CD4-positive, alpha-beta T cell treated with Interleukin-1 beta for 1 hour (primary cell): ENCODE measurements around the gene ATP2B3.

ENCODE experiments used
- DNase-seq, 2 donors: peaks; one replicate each; pipeline ENCODE4 v3.0.0-alpha.2; 2020 to 2022

The ATP2B3 gene

GRCh38 chrX:153576239-153576870 lies 58.9 kb downstream of the ATP2B3 start:
- DNase-seq = no peak

- no peak for DNase-seq
Measured at GRCh38 chrX:153576961-153577360, 59.5 kb downstream of the ATP2B3 start.

- DNase-seq = no peak
Measured at GRCh38 chrX:153578200-153578835, 60.9 kb downstream of the ATP2B3 start.

- DNase-seq = no peak
Measured at GRCh38 chrX:153578889-153579288, 61.4 kb downstream of the ATP2B3 start.

GRCh38 chrX:153580700-153581386 lies 63.4 kb downstream of the ATP2B3 start:
- peak in 1 of 2 donors; percentile 3 for DNase-seq

- peak; percentile 68 to 77 for DNase-seq
Measured at GRCh38 chrX:153582896-153583295, 65.5 kb downstream of the ATP2B3 start.

GRCh38 chrX:153583433-153583832 lies 66.0 kb downstream of the ATP2B3 start:
- DNase-seq = no peak

GRCh38 chrX:153585827-153586226 lies 68.4 kb downstream of the ATP2B3 start:
- no peak for DNase-seq

- DNase-seq = no peak
Measured at GRCh38 chrX:153587342-153587741, 69.9 kb downstream of the ATP2B3 start.

GRCh38 chrX:153588021-153588781 lies 70.8 kb downstream of the ATP2B3 start:
- no peak for DNase-seq

- DNase-seq = no peak
Measured at GRCh38 chrX:153588782-153589446, 71.5 kb downstream of the ATP2B3 start.

GRCh38 chrX:153590961-153591956 lies 73.8 kb downstream of the ATP2B3 start:
- peak in 1 of 2 donors; percentile 46 for DNase-seq

- no peak for DNase-seq
Measured at GRCh38 chrX:153592091-153592833, 74.8 kb downstream of the ATP2B3 start.

- no peak for DNase-seq
Measured at GRCh38 chrX:153592966-153593688, 75.7 kb downstream of the ATP2B3 start.

- no peak for DNase-seq
Measured at GRCh38 chrX:153593811-153594500, 76.5 kb downstream of the ATP2B3 start.

- DNase-seq = no peak
Measured at GRCh38 chrX:153595387-153595786, 77.9 kb downstream of the ATP2B3 start.

- no peak for DNase-seq
Measured at GRCh38 chrX:153595859-153596857, 78.7 kb downstream of the ATP2B3 start.
